ENCODE measurements around the gene PAPSS2. TPM values are rescaled to one million over a fixed set of nuclear protein-coding genes. Genes with fewer than 3 reads are reported as not detected.

Gene PAPSS2
- total and polyA plus RNA-seq, 2 experiments from 2014 or later: 13.2 to 19.6 TPM

- H3K4me1 Mint-ChIP-seq: no peaks in the 10 kb centered on the region
- H3K36me3 Mint-ChIP-seq (ENCODE audit: low read depth): peaks cover 36% of the 10 kb centered on the region
These were observed 121.9 kb downstream of the PAPSS2 start for GRCh38 chr10:87781545-87781944.

GRCh38 chr10:87782721-87783120 lies 123.0 kb downstream of the PAPSS2 start:
- no peaks in the 10 kb centered on the region for H4K20me1 ChIP-seq (replicated peaks; ENCODE audit: insufficient read depth)
- Mint-ChIP-seq H3K36me3 (ENCODE audit: low read depth) (peaks cover 30% of the 10 kb centered on the region), H3K4me1 (no peaks in the 10 kb centered on the region), H3K4me3 (no peak overlapping the region), H3K27ac (no peak overlapping the region), H3K9me3 (no peaks in the 10 kb centered on the region), H3K27me3 (ENCODE audit: insufficient read depth, low read depth, poor library complexity) (no peaks in the 10 kb centered on the region)
- no peaks in the 10 kb centered on the region for H3F3A ChIP-seq (replicated peaks; ENCODE audit: low read depth)
- H3K27ac ChIP-seq (ENCODE audit: low read depth): no peak overlapping the region
- ATAC-seq: no peak
- no peaks in the 10 kb centered on the region for H3K9me2 ChIP-seq (ENCODE audit: insufficient read depth)
- H3K4me3 ChIP-seq: no peak overlapping the region
- H3K27me3 ChIP-seq (ENCODE audit: insufficient read depth): no peaks in the 10 kb centered on the region
- H3K4me1 ChIP-seq (ENCODE audit: insufficient read depth): no peaks in the 10 kb centered on the region
- DNase-seq (ENCODE audit: low spot score): no peak
- no peak overlapping the region for H2AFZ ChIP-seq
- no peak overlapping the region for H3K4me2 ChIP-seq
- H3K79me2 ChIP-seq (replicated peaks; ENCODE audit: insufficient read depth): peaks cover 24% of the 10 kb centered on the region
- 0 out of 2 replicates have a peak, but pooled peaks cover 3% of the 10 kb centered on the region for H3K36me3 ChIP-seq (ENCODE audit: insufficient read depth)
- TF ChIP-seq ZNF462 (CRISPR knock-in tag; IDR thresholded peaks at IDR 0.05): no peak
- no peak for TF ChIP-seq ZNF331 (CRISPR knock-in tag; IDR thresholded peaks at IDR 0.05; ENCODE audit: low read depth)

More at GRCh38 chr10:87781545-87781944, 121.9 kb downstream of the PAPSS2 start:
- 0 out of 2 replicates have a peak, but pooled peaks cover 3% of the 10 kb centered on the region for H3K36me3 ChIP-seq (ENCODE audit: insufficient read depth)
- H3K27ac Mint-ChIP-seq: no peak overlapping the region
- no peaks in the 10 kb centered on the region for H3K4me1 ChIP-seq (ENCODE audit: insufficient read depth)
- H3K4me3 Mint-ChIP-seq: no peak overlapping the region
- no peak for DNase-seq (ENCODE audit: low spot score)
- no peaks in the 10 kb centered on the region for H3F3A ChIP-seq (replicated peaks; ENCODE audit: low read depth)
- no peak for ATAC-seq
- no peaks in the 10 kb centered on the region for H3K9me2 ChIP-seq (ENCODE audit: insufficient read depth)
- H3K27me3 ChIP-seq (ENCODE audit: insufficient read depth): no peaks in the 10 kb centered on the region
- no peaks in the 10 kb centered on the region for H4K20me1 ChIP-seq (replicated peaks; ENCODE audit: insufficient read depth)
- no peaks in the 10 kb centered on the region for H3K9me3 Mint-ChIP-seq
- H3K79me2 ChIP-seq (replicated peaks; ENCODE audit: insufficient read depth): peaks cover 26% of the 10 kb centered on the region
- H2AFZ ChIP-seq: no peak overlapping the region
- no peak for TF ChIP-seq JUNB (IDR thresholded peaks at IDR 0.05; ENCODE audit: unreplicated experiment)
- no peak for TF ChIP-seq NANOG (IDR thresholded peaks at IDR 0.05; ENCODE audit: borderline replicate concordance)
- TF ChIP-seq ZNF331 (CRISPR knock-in tag; IDR thresholded peaks at IDR 0.05; ENCODE audit: low read depth): no peak
- TF ChIP-seq ETS1 (IDR thresholded peaks at IDR 0.05): no peak
- TF ChIP-seq REST (IDR thresholded peaks at IDR 0.05; ENCODE audit: unreplicated experiment): no peak
- no peak for TF ChIP-seq STAT1 (IDR thresholded peaks at IDR 0.05; ENCODE audit: unreplicated experiment)
- no peak overlapping the region for H3K4me3 ChIP-seq
- H3K27ac ChIP-seq (ENCODE audit: low read depth): no peak overlapping the region
- no peak overlapping the region for H3K4me2 ChIP-seq
- no peaks in the 10 kb centered on the region for H3K27me3 Mint-ChIP-seq (ENCODE audit: insufficient read depth, low read depth, poor library complexity)

Data from GM23338 (cell line).